ENCODE measurements around the gene KCNJ18.
"Not testable (repeated sequence)": the region's sequence is repeated elsewhere in the genome, so short reads cannot be mapped to it uniquely, and the experiment has no call there.

The KCNJ18 gene

DNA sequence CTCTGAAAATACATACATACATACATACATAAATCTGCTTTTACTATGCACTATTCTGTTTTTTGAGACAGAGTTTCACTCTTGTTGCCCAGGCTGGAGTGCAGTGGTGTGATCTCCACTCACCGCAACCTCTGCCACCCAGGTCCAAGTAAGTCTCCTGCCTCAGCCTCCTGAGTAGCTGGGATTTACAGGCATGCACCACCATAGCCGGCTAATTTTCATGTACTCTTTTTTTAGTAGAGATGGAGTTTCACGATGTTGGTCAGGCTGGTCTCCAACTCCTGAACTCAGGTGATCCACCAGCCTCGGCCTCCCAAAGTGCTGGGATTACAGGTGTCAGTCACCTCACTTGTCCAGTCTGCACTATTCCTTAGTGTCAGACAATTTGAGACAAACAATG is 20.5 kb upstream of the KCNJ18 start:
- DNase-seq: not testable (repeated sequence)

DNA sequence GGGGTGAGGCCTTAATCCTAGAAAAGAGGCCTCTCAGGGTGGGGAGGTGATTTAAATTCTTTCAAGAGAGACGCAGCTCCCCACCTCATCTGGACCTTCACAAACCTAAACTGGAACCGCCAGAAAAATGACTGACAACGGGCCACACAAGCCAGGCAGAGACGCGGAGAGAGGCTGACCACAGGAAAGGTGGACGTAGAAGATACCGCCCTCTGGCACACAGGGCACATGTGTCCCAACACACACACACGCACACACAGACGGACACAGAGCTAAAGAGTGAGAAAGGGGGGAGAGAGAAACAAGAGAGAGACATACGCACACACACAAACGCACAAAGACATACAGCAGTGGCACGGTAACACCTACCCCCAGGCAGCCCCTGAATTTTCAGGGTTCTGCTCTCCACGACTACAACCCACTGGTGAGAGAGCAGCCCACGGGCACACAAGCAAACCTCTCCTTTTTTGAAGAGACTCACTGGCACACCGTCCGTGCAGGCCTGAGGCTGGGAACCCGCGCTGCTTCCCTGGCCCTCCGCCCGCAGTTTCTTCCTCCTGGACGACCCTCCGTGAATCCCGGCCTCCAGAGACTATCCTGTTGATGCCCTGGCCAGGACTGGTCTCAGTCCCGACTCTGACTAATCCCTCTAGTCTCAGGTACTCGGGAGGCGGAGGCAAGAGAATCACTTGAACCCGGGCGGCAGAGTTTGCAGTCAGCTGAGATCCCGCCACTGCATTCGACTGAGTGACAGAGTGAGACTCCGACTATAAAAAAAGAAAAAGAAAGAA is 18.7 kb upstream of the KCNJ18 start:
- not testable (repeated sequence) for DNase-seq

DNA sequence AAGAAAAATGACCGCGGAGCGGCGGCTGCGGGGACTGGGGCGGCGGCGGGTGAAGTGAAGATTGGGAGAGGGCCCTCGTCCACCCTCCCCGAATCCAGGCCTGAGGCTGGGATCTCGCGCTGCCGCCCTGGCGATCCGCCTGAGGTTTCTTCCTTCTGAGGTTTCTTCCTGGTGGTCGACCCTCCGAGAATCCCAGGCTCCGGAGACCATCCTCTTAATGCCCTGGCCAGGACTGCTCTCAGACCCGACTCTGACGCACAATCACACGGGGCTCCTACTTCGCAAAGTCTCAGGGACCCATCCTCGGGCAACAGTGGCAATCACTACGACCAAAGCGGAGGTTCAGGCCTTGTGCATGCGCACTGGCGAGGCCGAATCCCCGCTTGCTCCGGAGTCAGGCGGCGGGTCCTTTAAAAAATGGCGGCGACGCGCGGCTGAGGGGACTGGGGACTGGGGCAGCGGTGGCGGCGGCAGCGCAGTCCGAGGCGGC is 18.0 kb upstream of the KCNJ18 start:
- no peak for DNase-seq

DNA sequence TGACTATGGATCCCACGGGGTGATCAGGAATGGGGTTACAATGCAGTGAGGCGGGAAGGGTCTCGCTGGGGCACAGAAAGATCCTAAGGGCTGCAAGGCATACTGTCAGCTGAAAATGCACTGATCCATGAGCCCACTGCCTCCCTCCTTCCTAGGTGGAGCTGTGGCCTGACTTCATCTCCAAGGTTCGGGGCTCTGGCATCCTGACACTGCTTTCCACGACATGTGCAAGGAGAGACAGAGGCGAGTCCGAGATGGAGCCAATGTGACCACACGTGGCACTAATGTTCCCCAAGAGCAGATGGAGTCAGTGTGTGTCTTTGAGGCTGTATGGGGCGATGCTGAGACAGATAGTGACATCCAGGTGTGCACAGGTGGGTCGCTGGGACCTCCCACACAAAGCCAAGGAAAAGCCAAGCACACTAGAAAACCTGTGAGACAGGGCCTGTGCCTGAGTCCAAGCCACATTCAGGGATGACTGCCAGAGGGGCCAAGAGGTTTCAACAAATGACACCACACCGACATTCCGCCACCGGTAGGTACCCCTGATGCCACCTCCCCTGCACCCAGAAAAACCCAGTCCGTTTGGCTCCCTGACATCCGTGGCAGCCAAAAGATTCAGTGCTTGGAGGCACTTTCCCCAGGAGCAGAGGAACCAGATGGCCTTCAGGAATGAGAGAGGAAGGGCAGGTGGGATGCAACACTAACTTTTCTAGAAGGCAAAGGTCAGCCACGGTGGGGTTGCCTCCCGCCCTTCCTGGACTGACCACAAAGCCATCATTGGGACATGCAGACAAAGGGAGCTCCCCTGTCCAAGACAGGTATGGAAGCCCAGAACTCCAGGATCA is 17.2 kb upstream of the KCNJ18 start:
- DNase-seq: not testable (repeated sequence)

DNA sequence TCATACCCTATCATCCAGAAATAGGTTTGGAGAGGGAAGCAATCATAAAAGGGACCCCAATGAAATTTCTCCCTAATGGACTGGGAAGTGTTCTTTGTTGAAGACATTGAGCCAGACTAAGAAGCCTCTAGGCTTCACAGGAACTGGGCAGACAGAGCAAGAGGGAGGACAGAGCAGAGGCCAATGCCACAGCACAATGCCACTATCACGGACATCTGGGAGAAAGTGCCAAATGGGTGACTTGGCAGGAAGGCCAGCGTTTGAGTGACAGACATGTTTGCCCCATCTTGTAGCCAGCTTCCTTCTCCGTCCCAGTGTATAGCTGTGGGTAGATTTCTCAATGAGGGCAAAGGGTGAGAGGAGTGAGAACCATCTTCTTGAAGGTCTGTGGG is 16.6 kb upstream of the KCNJ18 start:
- not testable (repeated sequence) for DNase-seq

DNA sequence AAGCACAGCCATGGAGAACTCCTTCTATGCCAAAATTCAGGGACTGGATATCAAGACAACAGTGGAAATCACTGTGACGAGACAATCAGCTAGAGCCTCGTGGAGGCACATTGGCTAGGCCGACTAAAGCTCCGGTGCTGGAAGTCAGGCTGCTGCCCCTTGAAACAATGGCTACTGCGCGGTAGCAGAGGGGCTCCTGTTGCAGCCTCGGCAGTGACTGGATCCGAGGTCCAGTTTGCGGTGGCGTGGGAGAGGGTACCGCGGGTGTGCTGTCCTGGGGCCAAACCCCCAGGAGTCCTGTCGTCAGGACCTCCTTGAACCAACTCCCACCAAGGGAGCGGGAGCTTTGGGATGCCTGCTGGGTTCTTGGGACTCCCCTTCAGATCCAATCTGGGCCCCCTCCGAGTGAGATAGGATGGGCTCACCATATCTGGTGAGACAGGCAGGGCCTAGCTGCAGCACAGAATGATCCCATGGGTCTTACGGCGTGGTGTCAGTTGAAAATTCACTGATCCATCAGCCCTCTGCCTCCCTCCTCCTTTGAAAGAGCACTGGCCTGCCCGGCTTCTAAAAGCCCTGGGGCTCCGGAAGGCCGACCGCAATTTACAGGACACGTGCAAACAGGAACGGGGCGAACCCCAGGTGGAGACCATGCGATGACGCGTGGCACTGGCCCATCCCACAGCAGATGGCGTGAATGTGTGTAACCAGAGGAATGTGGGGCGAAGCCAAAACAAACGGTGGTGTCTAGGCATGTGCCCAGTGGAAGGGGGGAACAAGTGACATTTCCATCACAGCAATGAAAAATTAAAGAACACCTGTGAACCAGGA is 15.8 kb upstream of the KCNJ18 start:
- DNase-seq: no peak

DNA sequence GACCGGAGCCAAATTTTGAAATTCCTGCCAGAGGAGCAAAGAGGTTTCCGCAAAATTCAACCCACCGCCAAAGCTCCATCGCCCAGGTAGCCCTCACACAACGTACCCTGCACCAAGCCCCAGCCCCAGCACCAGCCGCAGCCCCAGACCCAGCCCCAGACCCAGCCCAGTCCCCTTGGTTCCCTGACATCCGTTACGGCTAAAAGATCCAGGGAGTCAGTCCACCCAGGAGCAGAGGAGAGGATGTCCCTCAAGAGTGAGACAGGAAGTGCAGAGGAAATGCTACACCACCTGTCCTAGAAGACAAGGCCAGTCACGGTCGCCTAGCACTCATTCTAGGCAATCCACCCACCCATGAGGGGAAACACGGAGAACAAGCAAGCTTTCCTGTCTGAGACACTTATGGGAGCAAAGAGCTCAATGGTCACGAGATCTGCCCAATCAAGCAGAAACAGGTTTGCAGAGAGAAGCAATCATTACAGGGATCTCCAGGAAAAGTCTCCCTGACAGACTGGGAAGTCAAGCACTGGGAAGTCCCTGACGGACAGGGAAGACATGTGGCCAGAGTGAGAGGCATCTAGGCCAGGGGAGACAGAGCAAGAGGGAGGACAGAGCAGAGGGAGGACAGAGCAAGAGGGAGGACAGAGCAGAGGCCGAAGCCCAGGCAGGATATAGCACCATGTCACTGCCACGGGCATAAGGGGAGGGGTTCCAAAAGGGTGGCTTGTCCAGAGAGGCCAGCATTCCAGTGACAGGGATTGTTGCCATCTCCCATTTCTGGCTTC is 15.0 kb upstream of the KCNJ18 start:
- no peak for DNase-seq

DNA sequence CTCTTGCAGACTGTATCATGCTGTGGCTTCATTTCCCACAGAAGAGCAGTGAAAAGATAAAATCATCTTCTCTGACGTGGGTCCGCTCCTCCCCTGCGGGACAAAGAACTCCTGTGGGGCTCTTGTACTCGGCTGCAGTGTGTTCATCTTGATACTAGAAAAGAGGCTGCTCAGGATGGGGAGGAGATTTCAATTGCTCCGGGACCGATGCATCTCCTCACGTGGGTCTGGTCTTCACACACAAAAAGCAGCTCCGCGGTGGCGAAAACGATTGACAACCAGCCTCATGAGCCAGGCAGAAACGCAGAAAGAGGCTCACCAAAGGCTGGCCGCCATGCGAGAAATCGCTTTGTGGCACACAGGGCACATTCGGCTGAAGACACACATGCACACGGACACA is 14.4 kb upstream of the KCNJ18 start:
- DNase-seq: no peak

DNA sequence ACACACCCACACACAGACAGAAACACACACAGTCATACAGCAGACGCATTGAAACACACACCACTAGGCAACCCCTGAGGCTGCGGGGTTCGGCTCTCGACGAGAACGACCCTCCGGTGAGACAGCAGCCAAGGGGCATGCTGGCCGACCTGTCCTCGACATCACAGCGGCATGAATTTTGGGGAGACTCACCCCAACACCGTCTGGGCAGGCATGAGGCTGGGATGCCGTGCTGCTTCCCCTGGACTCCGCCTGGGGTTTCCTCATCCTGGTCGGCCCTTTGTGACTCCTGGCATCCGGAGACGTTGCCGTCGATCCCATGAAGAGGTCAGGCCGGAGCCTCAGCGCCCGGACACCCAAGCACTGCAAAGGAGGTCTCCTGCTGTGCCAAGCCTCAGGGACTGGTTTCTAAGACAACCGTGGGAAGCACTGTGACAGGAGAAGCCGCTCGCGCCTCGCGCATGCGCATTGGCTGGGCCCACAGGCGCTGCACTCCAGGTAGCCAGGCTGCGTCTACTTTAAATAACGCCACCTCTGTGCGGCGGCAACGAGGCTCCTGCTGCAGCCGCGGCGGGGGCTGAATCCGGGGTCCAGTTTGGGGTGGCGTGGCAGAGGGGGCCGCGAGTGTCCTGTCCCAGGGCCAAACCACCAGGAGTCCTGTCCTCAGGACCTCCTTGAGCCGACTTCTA is 13.8 kb upstream of the KCNJ18 start:
- DNase-seq: no peak

DNA sequence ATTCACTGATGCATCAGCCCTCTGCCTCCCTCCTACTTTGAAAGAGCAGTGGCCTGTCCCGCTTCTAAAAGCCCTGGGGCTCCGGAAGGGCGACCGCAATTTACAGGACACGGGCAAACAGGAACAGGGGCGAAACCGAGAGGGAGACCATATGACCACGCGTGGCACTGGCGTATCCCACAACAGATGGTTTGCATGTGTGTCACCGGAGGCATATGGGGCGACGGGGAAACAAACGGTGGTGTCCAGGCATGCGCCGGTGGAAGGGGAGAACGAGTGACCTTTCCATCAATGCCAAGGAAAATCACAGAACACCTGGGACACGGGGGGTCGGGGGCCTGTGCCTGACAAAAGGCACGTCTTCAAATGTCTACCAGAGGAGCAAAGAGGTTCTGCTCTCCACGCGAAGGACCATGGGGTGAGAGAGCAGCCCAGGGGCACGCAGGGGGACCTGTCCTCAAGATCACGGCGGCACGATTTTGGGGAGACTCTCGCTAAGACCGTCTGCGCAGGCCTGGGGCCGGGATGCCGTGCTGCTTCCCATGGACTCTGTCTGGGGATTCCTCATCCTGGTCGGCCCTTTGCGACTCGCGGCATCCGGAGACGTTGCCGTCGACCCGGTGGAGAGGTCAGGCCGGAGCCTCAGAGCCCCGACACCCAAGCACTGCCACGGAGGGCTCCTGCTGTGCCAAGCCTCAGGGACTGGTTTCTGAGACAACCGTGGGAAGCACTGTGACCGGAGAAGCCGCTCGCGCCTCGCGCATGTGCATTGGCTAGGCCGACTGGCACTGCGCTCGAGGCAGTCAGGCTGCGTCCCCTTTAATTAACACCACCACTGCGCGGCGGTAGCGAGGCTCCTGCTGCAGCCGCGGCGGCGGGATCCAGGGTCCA is 12.8 kb upstream of the KCNJ18 start:
- no peak for DNase-seq

DNA sequence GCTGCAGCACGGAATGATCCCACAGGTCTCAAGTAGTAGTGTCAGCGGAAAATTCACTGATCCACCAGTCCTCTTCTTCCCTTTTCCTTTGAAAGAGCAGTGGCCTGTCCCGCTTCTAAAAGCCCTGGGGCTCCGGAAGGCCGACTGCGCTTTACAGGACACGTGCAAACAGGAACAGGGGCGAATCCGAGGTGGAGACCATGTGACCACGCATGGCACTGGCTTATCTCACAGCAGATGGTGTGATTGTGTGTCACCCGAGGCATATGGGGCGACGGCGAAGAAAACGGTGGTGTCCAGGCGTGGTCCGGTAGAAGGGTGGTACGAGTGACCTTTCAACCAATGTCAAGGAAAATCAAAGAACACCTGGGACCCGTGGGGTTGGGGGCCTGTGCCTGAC is 12.0 kb upstream of the KCNJ18 start:
- DNase-seq: no peak

DNA sequence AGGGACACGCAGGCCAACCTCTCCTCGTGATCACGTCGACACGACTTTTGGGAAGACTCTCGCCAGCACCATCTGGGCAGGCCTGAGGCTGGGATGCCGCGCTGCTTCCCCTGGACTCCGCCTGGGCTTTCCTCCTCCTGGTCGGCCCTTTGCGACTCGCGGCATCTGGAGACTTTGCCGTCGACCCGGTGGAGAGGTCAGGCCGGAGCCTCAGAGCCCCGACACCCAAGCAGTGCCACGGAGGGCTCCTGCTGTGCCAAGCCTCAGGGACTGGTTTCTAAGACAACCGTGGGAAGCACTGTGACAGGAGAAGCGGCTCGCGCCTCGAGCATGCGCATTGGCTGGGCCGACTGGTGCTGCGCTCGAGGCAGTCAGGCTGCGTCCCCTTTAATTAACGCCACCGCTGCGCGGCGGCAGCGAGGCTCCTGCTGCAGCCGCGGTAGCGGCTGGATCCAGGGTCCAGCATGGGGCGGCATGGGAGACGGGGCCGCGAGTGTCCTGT is 11.4 kb upstream of the KCNJ18 start:
- not testable (repeated sequence) for DNase-seq

DNA sequence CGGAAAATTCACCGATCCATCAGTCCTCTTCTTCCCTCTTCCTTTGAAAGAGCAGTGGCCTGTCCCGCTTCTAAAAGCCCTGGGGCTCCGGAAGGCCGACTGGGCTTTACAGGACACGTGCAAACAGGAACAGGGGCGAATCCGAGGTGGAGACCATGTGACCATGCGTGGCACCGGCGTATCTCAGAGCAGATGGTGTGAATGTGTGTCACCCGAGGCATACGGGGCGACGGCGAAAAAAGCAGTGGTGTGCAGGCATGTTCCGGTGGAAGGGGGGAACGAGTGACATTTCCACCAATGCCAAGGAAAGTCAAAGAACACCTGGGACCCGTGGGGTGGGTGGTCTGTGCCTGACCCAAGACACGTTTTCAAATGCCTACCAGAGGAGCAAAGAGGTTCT is 10.7 kb upstream of the KCNJ18 start:
- not testable (repeated sequence) for DNase-seq

DNA sequence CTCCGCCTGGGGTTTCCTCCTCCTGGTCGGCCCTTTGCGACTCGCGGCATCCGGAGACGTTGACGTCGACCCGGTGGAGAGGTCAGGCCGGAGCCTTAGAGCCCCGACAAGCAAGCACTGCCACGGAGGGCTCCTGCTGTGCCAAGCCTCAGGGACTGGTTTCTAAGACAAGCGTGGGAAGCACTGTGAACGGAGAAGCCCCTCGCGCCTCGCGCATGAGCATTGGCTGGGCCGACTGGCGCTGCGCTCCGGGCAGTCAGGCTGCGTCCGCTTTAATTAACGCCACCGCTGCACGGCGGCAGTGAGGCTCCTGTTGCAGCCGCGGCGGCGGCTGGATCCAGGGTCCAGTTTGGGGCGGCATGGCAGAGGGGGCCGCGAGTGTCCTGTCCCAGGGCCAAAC is 10.2 kb upstream of the KCNJ18 start:
- DNase-seq: not testable (repeated sequence)

DNA sequence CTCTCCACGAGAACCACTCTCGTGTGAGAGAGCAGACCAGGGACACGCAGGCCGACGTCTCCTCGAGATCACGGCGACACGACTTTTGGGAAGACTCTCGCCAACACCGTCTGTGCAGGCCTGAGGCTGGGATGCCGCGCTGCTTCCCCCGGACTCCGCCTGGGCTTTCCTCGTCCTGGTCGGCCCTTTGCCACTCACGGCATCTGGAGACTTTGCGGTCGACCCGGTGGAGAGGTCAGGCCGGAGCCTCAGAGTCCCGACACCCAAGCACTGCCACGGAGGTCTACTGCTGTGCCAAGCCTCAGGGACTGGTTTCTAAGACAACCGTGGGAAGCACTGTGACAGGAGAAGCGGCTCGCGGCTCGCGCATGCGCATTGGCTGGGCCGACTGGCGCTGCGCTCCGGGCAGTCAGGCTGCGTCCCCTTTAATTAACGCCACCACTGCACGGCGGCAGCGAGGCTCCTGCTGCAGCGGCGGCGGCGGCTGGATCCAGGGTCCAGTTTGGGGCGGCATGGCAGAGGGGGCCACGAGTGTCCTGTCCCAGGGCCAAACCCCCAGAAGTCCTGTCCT is 9.1 kb upstream of the KCNJ18 start:
- DNase-seq: not testable (repeated sequence)

DNA sequence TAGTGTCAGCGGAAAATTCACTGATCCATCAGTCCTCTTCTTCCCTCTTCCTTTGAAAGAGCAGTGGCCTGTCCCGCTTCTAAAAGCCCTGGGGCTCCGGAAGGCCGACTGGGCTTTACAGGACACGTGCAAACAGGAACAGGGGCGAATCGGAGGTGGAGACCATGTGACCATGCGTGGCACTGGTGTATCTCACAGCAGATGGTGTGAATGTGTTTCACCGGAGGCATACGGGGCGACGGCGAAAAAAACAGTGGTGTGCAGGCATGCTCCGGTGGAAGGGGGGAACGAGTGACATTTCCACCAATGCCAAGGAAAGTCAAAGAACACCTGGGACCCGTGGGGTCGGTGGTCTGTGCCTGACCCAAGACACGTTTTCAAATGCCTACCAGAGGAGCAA is 8.4 kb upstream of the KCNJ18 start:
- DNase-seq: not testable (repeated sequence)

DNA sequence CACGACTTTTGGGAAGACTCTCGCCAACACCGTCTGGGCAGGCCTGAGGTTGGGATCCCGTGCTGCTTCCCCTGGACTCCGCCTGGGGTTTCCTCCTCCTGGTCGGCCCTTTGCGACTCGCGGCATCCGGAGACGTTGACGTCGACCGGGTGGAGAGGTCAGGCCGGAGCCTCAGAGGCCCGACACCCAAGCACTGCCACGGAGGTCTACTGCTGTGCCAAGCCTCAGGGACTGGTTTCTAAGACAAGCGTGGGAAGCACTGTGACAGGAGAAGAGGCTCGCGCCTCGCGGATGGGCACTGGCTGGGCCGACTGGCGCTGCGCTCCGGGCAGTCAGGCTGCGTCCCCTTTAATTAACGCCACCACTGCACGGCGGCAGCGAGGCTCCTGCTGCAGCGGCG is 7.9 kb upstream of the KCNJ18 start:
- not testable (repeated sequence) for DNase-seq

DNA sequence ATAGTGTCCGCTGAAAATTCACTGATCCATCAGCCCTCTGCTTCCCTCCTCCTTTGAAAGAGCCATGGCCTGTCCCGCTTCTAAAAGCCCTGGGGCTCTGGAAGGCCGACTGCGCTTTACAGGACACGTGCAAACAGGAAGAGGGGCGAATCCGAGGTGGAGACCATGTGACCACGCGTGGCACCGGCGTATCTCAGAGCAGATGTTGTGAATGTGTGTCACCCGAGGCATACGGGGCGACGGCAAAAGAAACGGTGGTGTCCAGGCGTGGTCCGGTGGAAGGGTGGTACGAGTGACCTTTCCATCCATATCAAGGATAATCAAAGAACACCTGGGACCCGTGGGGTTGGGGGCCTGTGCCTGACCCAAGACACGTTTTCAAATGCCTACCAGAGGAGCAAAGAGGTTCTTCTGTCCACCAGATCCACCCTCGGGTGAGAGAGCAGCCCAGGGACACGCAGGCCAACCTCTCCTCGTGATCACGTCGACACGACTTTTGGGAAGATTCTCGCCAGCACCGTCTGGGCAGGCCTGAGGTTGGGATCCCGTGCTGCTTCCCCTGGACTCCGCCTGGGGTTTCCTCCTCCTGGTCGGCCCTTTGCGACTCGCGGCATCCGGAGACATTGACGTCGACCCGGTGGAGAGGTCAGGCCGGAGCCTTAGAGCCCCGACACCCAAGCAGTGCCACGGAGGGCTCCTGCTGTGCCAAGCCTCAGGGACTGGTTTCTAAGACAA is 7.1 kb upstream of the KCNJ18 start:
- DNase-seq: not testable (repeated sequence)
